ENCODE data around the gene TPRN. TPM values are rescaled to one million over a fixed set of nuclear protein-coding genes. Genes with fewer than 3 reads are reported as not detected.

The TPRN gene
- total and polyA plus RNA-seq, 2 donors (not counting 3 experiments of a cell fraction or from before 2014, with no cell fraction given) = 4.3 to 12.4 TPM

GRCh38 chr9:137194909-137195308 is 5.6 kb downstream of the TPRN start:
- no peak overlapping the region for H3K4me2 ChIP-seq (ENCODE audit: insufficient read depth, low read length)
- dilution Hi-C loops (cut with MboI; ENCODE audit: extremely low pct_ligation_motif_present, low sequenced_read_pairs) = no loop called here
- no peak overlapping the region for H3K4me3 ChIP-seq (replicated peaks in 1 of 3; ENCODE audit: insufficient read depth in 1 of 3, low read depth in 1 of 3, low read length in 3 of 3)
- H2AFZ ChIP-seq (ENCODE audit: low read depth, low read length) = no peak overlapping the region
- intact Hi-C loops (cut with micrococcal nuclease) = no loop called here
- ChIA-PET CTCF (interaction anchor here (1.4 to 2.0 kb wide), 2 partner anchors 33 to 42 kb away, joined by 3 to 6 read pairs; partner anchors contain the start of gene RNF224), POLR2A (no interaction called here)
- peaks cover 6% of the 10 kb centered on the region for H3K79me2 ChIP-seq (ENCODE audit: control insufficient read depth, insufficient read depth, low read length)
- no peaks in the 10 kb centered on the region for H3K9me3 ChIP-seq (replicated peaks; ENCODE audit: control insufficient read depth, insufficient read depth, low read length)
- DNase-seq (ENCODE audit: low read depth, low spot score) (no peak), FAIRE-seq (no peak)
- H3K36me3 ChIP-seq (ENCODE audit: control insufficient read depth in 2 of 2, extremely low read depth in 1 of 2, insufficient read depth in 2 of 2, low read length in 2 of 2) = peaks cover 0 to 13% of the 10 kb centered on the region in 2 experiments
- H3K4me1 ChIP-seq (ENCODE audit: control insufficient read depth, extremely low read depth, insufficient read depth, low read length) = peaks cover 5% of the 10 kb centered on the region
- no peak overlapping the region for H3K27ac ChIP-seq (ENCODE audit: insufficient read depth, low read depth, low read length)
- TF ChIP-seq MYC (IDR thresholded peaks at IDR 0.05; ENCODE audit: low read depth, low read length) (no peak), POLR2AphosphoS5 (IDR thresholded peaks at IDR 0.05; ENCODE audit: insufficient read depth, low read depth, low read length) (no peak), CTCF (IDR thresholded peaks at IDR 0.05; ENCODE audit: extremely low read depth in 1 of 2, insufficient read depth in 1 of 2, low read depth in 1 of 2, low read length in 2 of 2) (no peak), MAX (IDR thresholded peaks at IDR 0.05; ENCODE audit: insufficient read depth, insufficient read length) (no peak), GATA2 (IDR thresholded peaks at IDR 0.05; ENCODE audit: insufficient read depth, insufficient read length, low read depth, low read length) (no peak), FOS (IDR thresholded peaks at IDR 0.05; ENCODE audit: borderline replicate concordance, insufficient read depth, low read length) (no peak), POLR2A (IDR thresholded peaks at IDR 0.05; ENCODE audit: low read depth, low read length) (no peak), EZH2 (IDR thresholded peaks at IDR 0.05; ENCODE audit: borderline replicate concordance, low read depth, low read length, severe bottlenecking) (no peak), JUN (IDR thresholded peaks at IDR 0.05; ENCODE audit: borderline replicate concordance, insufficient read depth, insufficient read length, low read depth) (no peak)
- H4K20me1 ChIP-seq (replicated peaks; ENCODE audit: control insufficient read depth, extremely low read depth, insufficient read depth, low read length) = no peaks in the 10 kb centered on the region
- H3K9ac ChIP-seq (replicated peaks; ENCODE audit: extremely low read depth, insufficient read depth, low read length) = no peak overlapping the region
- no peaks in the 10 kb centered on the region for H3K27me3 ChIP-seq (ENCODE audit: control insufficient read depth in 2 of 2, insufficient read depth in 2 of 2, low read length in 2 of 2)
- H3K9me1 ChIP-seq (replicated peaks; ENCODE audit: control insufficient read depth, extremely low read depth, insufficient read depth, low read length) = no peaks in the 10 kb centered on the region
- no TSS peak for BruUV-seq (replicated peaks)
